GM12864 (cell line): ENCODE measurements around the gene HOXB13.

Source experiments
- DNase-seq: peaks from one replicate; pipeline ENCODE4 v3.0.0-alpha.2; 2011; ENCODE audit warnings: low read depth
- H3K4me3 ChIP-seq: 2 replicates; pipeline ENCODE4 v1.5.1; 2011; ENCODE audit warnings: mild to moderate bottlenecking, low read depth, low read length, control low read depth
- CTCF ChIP-seq: IDR thresholded peaks from 2 replicates; pipeline ENCODE4 v1.5.1; 2011; ENCODE audit warnings: low read depth, mild to moderate bottlenecking, moderate library complexity, low read length, control low read depth, inconsistent platforms; ENCODE audit errors: missing control alignments

HOXB13 gene

GRCh38 chr17:48753794-48754499 is 25.4 kb upstream of the HOXB13 start:
- H3K4me3 ChIP-seq: no peak overlapping the region
- no peak for TF ChIP-seq CTCF
- no peak for DNase-seq

GRCh38 chr17:48752399-48753288 is 24.1 kb upstream of the HOXB13 start:
- DNase-seq: no peak
- no peak for TF ChIP-seq CTCF
- no peak overlapping the region for H3K4me3 ChIP-seq

GRCh38 chr17:48751733-48752398 is 23.3 kb upstream of the HOXB13 start:
- DNase-seq: no peak
- no peak for TF ChIP-seq CTCF
- H3K4me3 ChIP-seq: no peak overlapping the region

- no peak for TF ChIP-seq CTCF
- DNase-seq: no peak
- H3K4me3 ChIP-seq: no peak overlapping the region
These were observed 22.6 kb upstream of the HOXB13 start for GRCh38 chr17:48751172-48751571.

GRCh38 chr17:48749621-48750553 is 21.3 kb upstream of the HOXB13 start:
- TF ChIP-seq CTCF: no peak
- H3K4me3 ChIP-seq: no peak overlapping the region
- no peak for DNase-seq
